Measurements from ENCODE around the gene ZMYND8.

DNA sequence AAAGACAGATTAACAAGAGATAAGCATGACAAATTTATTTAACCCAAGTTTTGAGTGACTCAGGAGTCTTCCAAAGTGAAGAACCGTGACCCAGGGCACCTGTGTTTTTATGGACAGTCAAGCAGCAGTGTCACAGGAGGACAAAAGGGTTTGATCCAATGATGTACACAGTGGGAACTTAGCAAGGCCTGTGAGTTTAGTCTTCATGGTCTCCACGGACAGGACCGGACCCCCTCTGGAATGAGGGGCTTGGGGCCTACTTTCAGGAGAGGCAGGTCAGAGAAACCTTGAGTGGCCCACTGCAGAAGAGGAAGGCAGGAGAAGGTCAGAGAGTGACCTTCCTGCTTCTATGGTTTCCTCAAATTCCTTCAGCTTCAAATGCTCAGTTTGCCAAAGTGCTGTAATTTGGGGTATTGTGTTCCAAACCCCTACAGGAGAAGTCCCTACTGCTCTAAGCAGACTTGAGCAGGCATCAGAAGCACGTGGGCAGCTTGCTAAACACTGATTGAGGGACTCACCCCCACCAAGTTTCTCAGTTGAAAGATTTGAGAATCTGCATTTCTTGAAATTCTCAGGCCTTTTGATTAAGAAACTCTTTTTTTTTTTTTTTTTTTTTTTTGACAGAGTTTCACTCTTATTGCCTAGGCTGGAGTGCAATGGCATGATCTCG, 26.4 kb upstream of the ZMYND8 start:
- no peak for TF ChIP-seq EZH2 (IDR thresholded peaks at IDR 0.05; ENCODE audit: insufficient read depth, poor library complexity, severe bottlenecking)
- TF ChIP-seq EZH2phosphoT487 (IDR thresholded peaks at IDR 0.05; ENCODE audit: insufficient read depth, low read depth) = no peak

Measured in GM23248 (cell line).